Mucosa of descending colon (tissue), 3 donors: Measurements from ENCODE around the gene CDRT15. TPM values are rescaled to one million over a fixed set of nuclear protein-coding genes. Genes with fewer than 3 reads are reported as not detected.
"Not testable (repeated sequence)": the region's sequence is repeated elsewhere in the genome, so short reads cannot be mapped to it uniquely, and the experiment has no call there.

ENCODE experiments used
- ATAC-seq: fragments of 200-7000 bp; cut with Tn5 transposase; one replicate; pipeline ENCODE4 v1.9.1; 2020; ENCODE audit warnings: mild to moderate bottlenecking, moderate library complexity
- DNase-seq, 3 donors: peaks; one replicate each; pipeline ENCODE4 v3.0.0-alpha.2; 2020
- H3K36me3 ChIP-seq: fragments of 200-600 bp; one replicate; pipeline ENCODE4 v1.8.0; 2021; ENCODE audit warnings: low read depth, mild to moderate bottlenecking
- H3K4me1 ChIP-seq: fragments of 200-600 bp; one replicate; pipeline ENCODE4 v1.8.0; 2021; ENCODE audit warnings: low read depth, mild to moderate bottlenecking
- H3K4me3 ChIP-seq: fragments of 200-600 bp; one replicate; pipeline ENCODE4 v1.8.0; 2021; ENCODE audit warnings: mild to moderate bottlenecking
- H3K9me3 ChIP-seq: fragments of 200-600 bp; one replicate; pipeline ENCODE4 v1.8.0; 2021; ENCODE audit warnings: mild to moderate bottlenecking
- CTCF ChIP-seq: fragments of 200-600 bp; IDR thresholded peaks from one replicate; pipeline ENCODE4 v1.8.0; 2022; ENCODE audit warnings: antibody characterized with exemption, mild to moderate bottlenecking
- intact Hi-C, 2 donors: fragments of 100-400 bp; cut with DNase I in 1 of 2; cut with micrococcal nuclease in 1 of 2; formaldehyde crosslinking; loops; one replicate each; pipeline versions ENCODE4 v1.11.0 to v1.11.1; 2022; cut with DNase I, micrococcal nuclease
- long read RNA-seq, 2 donors: library from polyadenylated mRNA; unstranded; transcript quantifications; one replicate each; pipeline ENCODE4 v2.0.0, GENCODE V29; 2019 to 2021
- total RNA-seq, 3 donors: library from RNA; stranded (reverse); fragmentation: NEBNext Ultra II Directional in 2 of 3; extraction: Animal tissue kit (Norgen Biotek cat#: 25700) in 2 of 3; gene quantifications; one replicate each; pipeline versions ENCODE4 v1.2.1 to v1.2.4, GENCODE V29; 2021 to 2023
- donor health status: DM: no; HTN: no; CAD: no; lungs with moderate emphysema.
- donor health status: DM: no; HTN: no; CAD: no.
- donor health status: DM: no; HTN: yes; CAD: no.

Gene CDRT15
- not detected for total RNA-seq
- long read RNA-seq, donor 1 = 0 reads
- long read RNA-seq, donor 2 = 0 reads

DNA sequence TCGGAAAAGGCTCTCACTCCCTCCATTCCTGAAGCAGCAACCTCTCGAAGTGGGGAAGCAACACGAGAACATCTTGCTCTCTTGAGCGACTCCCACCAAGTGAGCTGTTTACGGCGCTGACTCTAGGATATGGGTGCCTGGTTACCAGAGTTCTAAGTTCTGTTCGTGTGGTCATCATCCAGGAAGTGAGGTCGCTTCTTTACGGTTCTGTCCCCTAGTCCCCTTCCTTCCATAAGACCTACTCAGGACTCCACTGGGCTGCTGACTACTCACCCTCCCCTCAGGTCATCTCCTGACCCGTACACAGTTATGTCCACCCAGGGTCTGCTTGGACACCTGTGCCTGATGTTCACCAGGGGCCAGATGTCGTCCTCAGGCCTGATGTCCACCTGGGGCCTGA lies at the start of gene CDRT15:
CDRT15 (minus strand) TSS at position 101 of the 400 bp plus-strand sequence; CDS start at position 72, 29 bp downstream.
- H3K4me1 ChIP-seq, H3K9me3 ChIP-seq, intact Hi-C loops, DNase-seq, H3K36me3 ChIP-seq, H3K4me3 ChIP-seq: not testable (repeated sequence)
- ATAC-seq = peak; percentile 23

DNA sequence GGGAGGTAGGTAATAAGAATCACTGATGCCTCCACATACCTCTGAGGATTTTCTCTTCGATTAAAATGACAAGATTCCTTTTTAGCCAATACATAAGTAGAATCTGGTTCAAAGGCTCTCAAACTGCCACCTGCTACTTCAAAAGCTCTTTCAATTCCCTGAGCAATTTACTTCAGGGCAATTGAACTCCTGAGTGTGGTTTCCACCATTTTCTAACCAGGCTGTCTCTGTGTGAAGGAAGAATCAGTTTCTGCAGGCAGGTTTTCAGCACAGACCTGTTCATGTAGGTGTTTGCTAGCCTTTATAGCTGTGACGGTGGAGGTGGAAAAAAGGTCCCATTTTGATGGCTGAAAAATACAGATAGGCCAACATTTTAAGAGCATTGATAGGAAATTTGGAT lies 46.1 kb upstream of the CDRT15 start:
- intact Hi-C loops = no loop called here
- no peak for DNase-seq
- Histone ChIP-seq H3K4me3 (no peak overlapping the region), H3K9me3 (no peaks in the 10 kb centered on the region), H3K36me3 (no peaks in the 10 kb centered on the region), H3K4me1 (no peaks in the 10 kb centered on the region)
- no peak for ATAC-seq
- no peak for TF ChIP-seq CTCF

- intact Hi-C loops = no loop called here
- no peaks in the 10 kb centered on the region for H3K4me1 ChIP-seq
- DNase-seq (no peak), ATAC-seq (no peak)
- H3K9me3 ChIP-seq = no peaks in the 10 kb centered on the region
- H3K36me3 ChIP-seq = no peaks in the 10 kb centered on the region
- TF ChIP-seq CTCF = no peak
- no peak overlapping the region for H3K4me3 ChIP-seq
Observed at GRCh38 chr17:14281530-14281929, 44.9 kb upstream of the CDRT15 start.

GRCh38 chr17:14276535-14277250 lies 40.0 kb upstream of the CDRT15 start:
- intact Hi-C loops = no loop called here
- Histone ChIP-seq H3K4me1 (no peaks in the 10 kb centered on the region), H3K9me3 (no peaks in the 10 kb centered on the region), H3K36me3 (no peaks in the 10 kb centered on the region), H3K4me3 (no peak overlapping the region)
- no peak for TF ChIP-seq CTCF
- ATAC-seq = no peak
- no peak for DNase-seq

DNA sequence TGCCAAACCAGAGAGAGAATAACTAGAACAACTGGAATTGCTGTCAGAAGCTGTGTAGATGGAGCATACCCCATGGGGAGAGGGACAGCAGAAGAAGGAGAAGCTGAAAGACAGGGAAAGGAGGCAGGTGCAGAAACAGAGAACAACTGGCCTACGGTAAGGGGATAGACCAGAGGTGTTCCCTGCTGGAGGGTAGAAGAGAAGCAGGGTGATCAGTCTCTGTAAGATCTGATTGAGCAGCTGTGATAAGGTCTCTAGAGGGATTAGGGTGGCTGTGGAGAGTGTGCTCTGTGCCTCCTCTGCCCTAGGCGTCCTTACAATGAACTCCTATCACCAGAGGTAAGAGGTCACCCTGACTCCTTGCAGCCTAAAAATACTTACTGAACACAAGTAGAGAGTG lies 33.8 kb upstream of the CDRT15 start:
- Histone ChIP-seq H3K4me3 (no peak overlapping the region), H3K36me3 (no peaks in the 10 kb centered on the region), H3K9me3 (no peaks in the 10 kb centered on the region), H3K4me1 (no peaks in the 10 kb centered on the region)
- DNase-seq = no peak
- TF ChIP-seq CTCF = no peak
- intact Hi-C loops = no loop called here
- ATAC-seq = no peak

DNA sequence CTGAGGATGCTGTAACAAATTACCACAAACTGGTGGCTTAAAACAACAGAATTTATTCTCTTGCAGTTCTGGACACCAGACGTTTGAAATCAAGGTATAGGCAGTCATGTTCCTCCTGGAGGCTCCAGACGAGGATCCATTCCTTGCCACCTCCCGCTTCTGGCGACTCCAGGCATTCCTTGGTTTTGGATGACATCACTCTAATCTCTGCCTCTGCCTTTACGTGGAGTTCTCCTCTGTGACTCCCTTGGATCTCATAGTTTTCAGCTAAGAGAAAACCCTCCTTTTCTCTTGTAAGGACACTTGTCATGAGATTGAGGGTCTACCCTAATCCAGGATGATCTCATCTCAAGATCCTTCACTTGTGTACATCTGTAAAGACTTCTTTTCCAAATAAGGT lies 32.8 kb upstream of the CDRT15 start:
- no peaks in the 10 kb centered on the region for H3K36me3 ChIP-seq
- DNase-seq (no peak), ATAC-seq (no peak)
- H3K4me1 ChIP-seq = no peaks in the 10 kb centered on the region
- TF ChIP-seq CTCF = no peak
- no peak overlapping the region for H3K4me3 ChIP-seq
- H3K9me3 ChIP-seq = no peaks in the 10 kb centered on the region
- intact Hi-C loops = no loop called here
